Astrocyte of the hippocampus (primary cell): ENCODE data around the gene GABBR2.
"Not testable (repeated sequence)": the region's sequence is repeated elsewhere in the genome, so short reads cannot be mapped to it uniquely, and the experiment has no call there.

Experiments used
- DNase-seq: peaks from one replicate; pipeline ENCODE4 v3.0.0; 2011; ENCODE audit warnings: low read depth, low spot score

The GABBR2 gene

DNA sequence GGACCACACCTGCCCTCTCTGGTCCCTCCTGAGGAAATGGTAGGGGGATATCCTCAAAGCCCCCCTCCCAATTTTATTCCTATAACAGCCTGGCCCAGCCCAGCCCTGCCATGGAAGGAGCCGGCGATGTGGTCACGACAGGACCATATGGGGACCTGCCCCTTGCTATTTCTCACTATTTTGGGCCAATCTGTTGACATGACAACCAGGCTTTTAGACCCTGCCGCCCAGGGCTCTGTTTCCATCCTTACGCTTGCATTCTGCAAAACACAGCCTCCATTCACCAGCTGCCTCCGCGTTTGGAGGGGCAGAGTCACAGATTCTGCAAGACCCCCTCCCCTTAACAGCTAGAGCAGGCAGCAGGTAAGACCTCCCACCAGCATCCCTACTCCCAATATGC lies 112.2 kb downstream of the GABBR2 start:
- DNase-seq, result no peak

DNA sequence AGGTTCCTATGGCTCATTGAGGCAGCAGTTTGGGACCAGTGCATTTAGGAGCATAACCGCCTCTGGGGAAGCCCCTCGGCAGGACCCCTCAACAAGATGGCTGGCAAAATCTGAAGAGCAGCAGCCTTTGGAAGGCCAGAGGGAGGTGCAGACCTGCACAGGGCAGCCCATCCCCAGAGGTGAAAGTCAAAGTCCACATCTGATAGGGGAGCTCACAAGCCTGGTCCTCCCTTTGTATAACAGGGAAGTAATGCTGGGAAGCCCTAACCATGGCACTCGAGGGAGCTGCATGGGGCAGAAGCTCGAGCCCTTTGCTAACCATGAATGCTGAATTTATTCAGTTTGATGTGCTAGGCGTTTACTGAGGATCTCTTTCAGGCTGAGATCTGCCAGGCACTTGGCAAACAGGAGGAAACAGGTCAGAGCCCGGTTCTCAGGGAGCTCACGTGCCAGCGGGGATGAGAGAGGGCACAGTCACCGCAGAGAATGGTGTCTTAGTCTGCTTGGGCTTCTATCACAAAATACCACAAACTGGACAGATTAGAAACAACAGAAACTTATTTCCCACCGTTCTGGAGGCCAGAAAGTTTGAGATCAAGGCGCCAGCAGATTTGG lies 114.1 kb downstream of the GABBR2 start:
- DNase-seq, result no peak

DNA sequence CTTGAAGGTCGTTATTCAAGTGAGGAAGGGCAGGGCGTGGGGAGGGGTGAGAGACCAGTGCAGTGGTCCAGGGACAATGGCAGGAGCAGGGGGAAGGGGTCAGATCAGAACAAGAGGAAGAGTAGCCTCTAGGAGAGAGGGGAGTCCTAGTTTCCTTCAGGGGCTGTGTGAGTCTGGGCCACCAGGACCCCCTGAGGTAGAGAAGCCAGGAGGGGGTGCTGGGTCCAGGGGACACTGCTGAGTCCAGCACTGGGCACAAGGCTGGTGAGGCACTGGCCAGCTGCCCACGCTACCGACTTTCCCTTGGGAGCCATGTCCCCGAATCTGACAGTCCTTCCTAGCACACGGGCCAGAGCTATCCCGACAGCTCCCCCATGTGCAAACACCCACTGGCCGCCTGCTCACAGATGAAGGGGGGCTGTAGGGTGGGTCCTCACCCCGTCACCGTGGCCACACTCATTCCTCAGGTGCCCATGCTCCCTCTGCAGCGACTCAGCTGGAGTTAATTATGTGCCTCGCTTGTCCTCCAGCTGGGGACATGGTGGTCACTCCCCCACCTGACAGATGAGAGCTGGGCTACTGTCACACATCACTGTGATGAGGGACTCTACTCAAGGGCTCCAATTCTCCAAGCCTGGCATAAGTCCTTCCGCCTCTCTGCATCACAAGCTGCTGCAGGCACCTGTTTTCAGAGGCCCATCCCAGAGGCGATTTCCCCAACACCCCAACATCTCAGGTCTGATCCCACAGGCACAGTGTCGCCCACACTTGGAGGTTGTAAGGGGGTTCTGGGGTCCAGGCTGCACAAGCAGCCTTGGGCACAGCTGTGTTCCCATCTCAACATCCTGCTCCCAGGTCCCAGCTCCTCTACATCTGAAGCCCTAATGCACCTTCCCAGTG lies 115.1 kb downstream of the GABBR2 start:
- no peak for DNase-seq

DNA sequence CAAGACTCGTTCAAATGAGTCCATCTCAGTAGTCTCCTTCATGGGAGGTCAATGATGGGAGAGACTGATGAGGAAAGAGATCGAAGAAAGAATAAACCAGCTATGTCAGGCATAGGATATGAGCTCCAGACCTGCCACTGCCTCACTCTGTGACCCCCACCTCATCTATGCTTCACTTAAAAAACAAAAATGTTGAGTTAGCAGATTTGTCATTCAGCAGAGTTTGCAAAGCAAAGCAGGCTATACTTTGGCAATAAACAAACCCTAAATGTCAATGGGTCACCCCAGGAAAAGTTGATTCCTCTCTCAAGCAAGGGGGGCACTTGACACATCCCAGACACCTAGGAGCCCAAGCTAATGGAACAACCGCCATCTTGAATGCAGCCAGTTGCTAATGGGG lies 117.0 kb downstream of the GABBR2 start:
- no peak for DNase-seq

DNA sequence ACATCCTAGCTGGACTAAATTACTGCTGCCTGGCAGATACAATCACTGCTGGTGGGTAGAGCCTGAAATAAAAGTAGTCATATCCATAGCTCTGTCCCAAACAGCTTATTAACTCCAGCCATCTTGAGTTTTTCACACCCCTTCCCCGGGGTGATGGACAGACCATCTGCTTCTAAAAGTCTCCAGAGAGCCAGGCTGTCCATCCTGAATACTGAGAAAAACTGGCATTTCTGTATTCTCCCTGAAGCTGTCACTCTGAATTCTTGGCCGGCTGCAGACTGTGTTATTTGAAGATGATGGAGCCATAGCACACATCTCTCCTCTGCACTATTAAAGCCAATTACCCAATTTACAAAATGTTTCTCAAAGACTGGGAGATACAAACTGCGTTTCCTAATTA lies 118.6 kb downstream of the GABBR2 start:
- DNase-seq, result no peak

DNA sequence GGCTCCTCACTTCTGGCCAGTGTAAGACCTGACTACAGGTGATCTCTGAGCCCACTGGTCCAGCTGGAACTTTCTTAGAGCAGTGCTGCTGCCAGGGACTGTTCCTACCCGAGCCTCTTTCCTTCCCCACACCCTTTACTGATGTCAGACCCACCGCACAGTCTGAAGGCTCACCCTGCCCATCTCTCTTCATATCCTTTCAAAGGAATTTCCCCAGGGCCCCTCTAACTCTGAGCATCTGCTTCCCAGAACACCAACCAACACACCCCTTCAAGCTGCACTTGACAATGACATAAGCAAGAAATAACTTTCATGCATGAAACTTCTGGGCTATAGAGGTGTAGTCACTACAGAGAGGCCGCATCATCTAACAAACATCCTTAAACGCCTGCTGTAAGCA lies 119.6 kb downstream of the GABBR2 start:
- no peak for DNase-seq

DNA sequence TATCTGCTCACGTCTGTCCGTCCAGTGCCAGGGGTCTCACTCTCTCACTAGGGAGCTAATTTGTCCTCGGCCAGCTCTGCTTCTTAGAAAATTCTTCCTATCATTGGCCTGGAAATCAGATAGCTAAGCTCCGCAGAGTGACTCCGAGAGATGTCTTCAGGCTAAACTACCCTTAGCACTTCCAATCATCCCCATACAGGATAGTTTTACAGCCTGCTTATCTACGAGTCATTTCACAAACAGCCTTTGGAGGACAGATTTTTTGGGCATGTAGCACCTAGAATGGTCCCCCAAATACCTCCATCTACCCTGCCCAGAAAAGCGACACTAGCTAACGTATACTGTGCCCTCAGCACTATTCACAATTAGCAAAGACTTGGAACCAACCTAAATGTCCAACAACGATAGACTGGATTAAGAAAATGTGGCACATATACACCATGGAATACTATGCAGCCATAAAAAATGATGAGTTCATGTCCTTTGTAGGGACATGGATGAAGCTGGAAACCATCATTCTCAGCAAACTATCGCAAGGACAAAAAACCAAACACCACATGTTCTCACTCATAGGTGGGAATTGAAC lies 123.8 kb downstream of the GABBR2 start:
- not testable (repeated sequence) for DNase-seq

DNA sequence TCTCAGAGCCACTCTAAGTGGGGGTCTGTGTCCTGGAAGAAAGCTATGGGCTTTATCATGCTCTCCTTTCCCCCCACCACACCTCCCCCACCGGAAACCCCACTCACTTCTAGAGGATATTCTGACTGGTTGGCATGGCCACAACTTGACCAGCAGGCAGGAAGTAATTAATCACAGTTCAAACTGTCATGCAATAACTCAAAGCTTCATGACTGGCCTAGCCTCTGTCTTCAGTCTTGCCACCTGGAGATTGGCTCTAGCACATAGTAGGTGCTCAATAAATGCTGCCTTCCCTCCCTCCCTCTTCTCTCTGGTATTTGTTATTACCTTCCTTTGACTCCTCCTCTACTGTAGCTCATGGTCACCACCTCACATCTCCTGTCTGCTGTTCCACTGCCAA lies 124.7 kb downstream of the GABBR2 start:
- DNase-seq, result no peak

DNA sequence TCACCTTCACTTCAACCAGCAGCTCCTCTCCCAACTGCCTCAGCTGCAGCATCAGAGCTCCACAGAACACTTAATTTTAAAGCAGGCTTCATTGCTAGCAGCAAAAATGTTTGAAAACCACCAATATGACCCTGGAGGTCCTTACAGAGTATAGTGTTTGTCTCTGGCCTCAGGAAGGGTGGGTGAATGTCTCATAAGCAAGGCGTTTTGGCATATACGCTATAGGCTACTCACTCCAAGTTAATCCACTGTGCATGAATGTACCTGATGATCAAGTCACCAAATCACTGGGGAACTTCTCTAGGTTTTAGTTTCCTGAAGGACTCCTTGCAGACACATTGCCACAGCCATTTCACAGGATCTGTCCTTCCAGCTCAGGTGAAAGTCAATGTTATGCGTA lies 125.3 kb downstream of the GABBR2 start:
- no peak for DNase-seq

DNA sequence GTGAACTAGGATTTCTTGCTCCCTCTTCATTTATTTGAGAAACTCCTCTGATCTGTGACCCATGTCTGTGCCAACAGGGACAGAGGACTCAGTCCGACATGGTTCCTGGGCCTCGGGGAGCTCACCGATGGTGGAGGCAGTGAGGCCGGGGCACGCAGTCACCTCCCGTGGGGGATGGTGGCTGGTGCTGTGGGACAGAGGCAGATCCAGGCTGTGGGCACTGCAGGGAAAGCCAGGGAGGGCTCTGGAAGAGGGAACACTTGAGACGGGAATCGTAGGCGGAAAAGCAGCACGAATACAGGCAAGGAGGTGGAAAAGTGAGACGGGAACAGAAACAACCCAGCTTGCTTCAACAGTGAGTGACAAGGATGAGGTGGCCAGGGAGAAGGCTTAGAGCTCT lies 127.8 kb downstream of the GABBR2 start:
- no peak for DNase-seq

DNA sequence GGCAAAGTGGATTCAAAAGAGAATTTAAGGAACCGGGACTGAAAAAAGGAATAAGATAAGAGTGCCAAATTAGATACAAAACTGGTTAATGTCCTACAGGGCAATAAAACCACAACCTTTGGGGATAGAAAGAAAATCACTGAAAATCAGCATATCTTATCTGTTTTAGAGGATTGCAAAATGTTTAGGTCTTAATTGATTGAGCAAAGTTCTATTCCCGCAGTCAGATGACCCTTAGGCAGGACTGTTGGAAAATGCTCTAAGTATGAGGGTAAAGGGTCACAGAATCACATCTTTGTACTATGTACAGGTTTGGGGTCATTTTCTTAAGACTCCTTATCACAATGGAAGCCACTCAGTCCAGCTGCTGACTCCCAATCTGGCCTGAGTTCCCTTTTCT lies 129.0 kb downstream of the GABBR2 start:
- DNase-seq, result no peak

DNA sequence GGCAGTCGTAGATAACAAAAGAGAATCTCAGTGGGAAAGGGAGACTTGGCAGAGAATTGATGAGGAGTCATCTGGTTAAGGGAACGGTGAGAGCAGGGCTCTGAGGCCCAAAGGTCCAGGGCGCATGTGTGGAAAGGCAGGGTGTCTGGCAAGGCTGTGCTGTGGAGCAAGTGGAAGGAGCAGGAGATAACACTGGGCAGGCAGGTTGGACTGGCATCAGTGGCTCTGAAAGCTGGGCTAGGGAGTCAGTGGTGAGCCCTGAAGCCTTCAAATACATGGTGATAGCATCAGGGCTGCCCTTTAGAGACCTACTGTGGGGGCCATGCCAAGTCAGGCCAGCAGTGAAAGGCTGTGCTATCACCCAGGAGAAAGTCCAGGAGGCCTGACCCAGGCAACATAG lies 131.3 kb downstream of the GABBR2 start:
- no peak for DNase-seq

DNA sequence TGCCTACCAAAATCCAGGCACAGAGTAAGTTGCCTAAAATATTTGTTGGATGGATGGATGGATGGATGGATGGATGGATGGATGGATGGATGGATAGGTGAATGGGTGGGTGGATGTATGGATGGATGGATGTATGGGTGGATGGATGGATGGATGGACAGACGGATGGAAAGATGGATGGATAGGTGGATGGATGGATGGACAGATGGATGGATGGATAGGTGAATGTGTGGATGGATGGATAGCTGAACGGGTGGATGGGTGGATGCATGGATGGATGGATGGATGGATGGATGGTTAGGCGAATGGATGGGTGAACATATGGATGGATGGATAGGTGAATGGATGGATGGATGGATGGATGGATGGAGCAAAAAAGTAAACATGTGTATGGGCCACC lies 131.9 kb downstream of the GABBR2 start:
- DNase-seq, result no peak

DNA sequence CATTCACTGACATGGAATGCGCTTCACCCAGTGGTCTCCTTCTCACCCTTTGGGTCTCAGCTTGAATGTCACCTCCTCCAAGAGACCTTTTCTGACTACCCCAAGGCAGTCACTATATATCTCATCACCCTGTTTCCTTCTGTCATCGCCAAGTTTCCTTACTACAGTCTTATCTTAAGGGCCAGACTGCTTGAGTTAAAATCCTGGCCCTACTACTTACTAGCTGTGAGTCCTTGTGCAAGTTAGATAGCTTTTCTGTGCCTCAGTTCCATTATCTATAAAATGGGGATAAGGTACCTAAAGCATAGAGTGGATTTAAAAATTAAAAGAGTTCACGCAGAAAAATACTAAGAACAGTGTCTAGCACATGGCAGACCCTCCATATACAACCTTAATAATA lies 132.4 kb downstream of the GABBR2 start:
- no peak for DNase-seq

DNA sequence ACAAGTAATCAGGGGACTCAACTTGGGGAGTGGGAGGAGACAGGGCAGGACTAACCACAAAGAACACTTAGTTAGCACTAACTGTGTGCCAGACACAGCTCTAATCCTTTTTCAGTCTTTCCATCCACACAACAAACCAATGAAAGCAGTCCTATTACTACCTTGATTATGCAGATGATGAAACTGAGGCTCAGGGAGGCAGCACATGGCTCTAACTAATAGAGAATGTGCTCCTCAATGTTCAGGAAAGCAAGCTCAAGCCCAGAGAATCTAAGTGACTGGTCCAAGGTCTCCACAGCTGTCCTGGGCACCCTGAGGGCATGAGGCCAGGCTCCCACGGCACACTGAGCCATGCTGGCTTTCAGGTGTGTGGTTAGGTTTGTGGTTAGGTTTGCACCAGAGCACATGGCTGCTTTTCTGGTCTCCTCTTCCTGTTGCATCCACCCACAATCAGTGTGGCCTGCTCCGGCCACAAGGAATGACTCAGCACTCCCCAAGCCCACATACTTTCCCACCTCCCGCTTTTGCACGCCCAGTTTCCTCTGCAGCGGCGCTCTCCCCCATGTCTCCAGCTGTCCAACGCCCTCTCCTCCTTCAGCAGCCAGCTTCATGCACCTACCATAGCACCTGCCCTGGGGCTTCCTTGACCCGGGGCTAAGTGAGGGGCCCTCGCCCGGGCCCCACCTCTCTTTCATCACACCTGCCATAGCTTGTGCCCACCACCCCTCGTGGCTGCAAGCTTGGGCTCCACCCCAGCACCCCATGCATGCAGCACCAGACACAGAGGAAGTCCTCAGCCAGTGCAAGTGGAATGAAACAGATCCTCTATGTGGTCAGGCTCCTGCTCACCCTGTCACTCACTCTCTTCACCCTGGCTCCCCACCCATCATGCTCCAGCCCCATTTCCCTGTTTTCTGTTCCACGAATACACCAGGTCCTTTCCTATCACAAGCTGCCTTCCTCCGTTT lies 133.1 kb downstream of the GABBR2 start:
- peak; percentile 88 for DNase-seq

DNA sequence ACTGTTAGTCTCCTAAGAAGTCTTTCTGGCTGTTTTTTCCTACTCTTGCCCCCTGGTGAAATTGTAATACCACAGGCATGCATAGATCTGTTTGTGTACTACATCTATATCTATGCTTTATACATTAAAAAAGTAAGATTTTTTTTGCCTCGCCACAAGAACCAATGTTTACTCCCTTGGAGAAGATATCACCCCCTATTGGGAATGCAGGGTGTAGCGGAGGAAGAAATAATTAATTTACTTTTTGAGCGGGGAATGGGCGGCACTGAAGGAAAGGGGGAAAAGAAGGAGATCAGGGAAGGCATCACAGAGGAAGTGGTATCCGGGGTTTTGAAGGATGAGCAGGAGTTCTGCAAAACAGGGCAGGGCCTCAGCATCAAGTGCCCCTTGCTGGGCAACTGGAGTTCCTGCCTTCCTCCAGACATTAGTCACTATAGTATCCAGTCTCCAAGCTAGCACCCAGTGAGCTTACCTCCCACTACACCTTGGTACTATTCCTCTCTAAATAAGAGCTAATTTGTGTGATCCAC lies 134.9 kb downstream of the GABBR2 start:
- DNase-seq, result no peak

DNA sequence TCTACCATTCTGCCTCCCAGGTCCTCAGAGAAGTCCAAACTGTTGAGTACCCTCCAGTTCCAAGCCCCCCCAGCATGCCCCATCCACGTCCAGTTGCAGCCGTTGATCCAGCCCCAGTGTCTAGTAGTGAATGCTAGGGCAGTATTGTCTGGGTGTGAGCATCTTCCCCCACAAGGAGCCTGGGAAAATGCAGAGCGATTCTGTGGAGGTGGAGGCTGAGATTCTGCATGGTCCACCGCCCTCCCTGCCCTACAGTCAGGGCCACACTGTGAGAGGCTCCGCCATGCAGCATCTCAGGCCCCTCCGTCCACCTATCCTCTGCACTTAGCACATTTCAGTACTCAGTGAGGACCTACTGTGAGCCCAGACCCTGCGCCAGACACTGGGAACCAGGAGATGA lies 135.9 kb downstream of the GABBR2 start:
- no peak for DNase-seq

DNA sequence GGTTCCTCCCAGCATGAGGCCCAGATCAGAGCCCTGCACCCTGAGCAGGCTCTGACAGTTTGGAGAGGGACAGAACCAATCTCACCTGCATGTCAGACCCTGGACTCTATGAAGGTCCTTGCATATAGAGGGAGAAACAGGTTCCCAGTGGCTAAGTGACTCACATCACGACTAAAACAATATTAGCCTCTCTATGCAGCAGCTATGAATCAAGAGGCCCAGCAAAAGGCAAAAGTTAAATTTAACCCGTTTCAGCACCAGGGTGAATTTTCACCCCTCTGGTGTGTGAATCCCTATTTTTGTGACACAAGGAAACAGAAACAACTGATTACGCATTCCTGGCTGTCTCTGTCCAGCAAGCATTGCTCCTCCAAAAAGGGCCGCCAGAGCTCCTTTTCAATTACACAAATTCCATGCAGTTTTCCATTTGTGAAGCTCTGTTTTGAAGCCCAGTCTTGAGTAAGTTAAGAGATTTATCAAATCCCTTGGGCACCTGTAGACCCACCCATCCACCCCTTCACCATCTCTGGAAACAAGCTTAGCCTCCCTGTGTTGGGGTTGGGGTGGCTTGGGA lies 136.6 kb downstream of the GABBR2 start:
- peak; percentile 16 for DNase-seq

DNA sequence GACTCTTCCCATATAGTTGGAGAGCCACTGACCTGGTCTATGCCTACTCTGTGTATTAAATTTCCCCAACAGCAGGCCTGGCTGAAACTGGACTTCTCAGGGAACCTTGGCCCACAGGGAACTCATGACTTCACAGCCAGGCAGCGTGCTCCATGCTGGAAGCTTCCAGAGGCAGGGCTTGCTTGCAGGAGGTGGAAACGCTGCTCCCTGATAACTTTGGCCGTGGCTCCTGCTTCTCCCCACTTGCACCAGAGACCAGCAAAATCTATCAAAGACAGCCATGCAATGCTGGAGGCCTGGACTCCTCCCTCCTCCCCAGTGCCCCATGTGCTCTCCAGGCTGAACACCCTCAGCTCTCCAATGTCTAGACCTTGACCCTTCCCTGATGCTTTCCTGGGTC lies 137.1 kb downstream of the GABBR2 start:
- DNase-seq, result no peak

DNA sequence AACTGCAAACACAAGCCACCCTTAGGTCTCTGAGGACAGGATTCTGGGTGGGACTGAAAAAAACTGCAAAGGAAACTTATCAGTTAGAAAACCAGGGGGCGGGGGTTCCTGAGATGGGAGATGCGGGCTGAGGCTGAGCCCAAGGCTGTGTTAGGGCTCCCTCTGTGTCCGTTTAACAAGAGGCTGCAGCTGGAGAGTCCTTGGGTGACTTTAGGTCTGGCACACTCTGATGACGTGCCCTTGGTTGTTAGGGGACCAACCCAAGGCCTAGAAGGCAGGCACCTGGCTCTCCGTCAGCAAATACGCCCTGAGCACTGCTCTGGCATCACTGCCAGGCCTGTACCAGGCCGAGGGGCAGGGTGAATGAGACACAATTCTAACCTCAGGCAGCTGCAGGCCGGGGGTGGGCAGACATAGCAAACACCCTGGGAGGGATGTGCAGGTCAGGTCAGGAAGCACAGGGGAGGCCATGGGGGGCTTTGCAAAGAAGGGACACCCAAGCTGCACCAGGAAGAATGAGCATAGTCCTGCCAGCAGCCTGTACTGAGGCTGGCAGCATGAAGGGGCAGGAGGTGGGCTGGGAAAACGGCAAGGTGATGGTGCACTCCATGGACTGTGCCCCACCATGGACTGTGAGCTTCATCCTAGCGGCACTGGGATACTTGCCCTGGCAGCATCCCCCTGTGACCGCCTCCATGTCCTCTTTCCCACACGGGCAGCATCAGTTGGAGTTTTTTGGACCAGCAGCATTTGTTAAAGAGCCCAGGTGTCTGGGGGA lies 137.9 kb downstream of the GABBR2 start:
- DNase-seq, result no peak
